HG03066 (cell line): ENCODE data around the gene NELL2.

ENCODE experiments used
- ATAC-seq: cut with Tn5 transposase; IDR thresholded peaks from one replicate; pipeline ENCODE4 v1.9.1; 2021; ENCODE audit warnings: low read depth; ENCODE audit not compliant: unreplicated experiment

The NELL2 gene

GRCh38 chr12:44555454-44555853 lies 320.7 kb downstream of the NELL2 start:
- ATAC-seq, result no peak

- ATAC-seq, result no peak
These were observed 324.5 kb downstream of the NELL2 start for GRCh38 chr12:44551631-44552030.

GRCh38 chr12:44550377-44550776 lies 325.7 kb downstream of the NELL2 start:
- ATAC-seq, result no peak

- no peak for ATAC-seq
These were observed 330.1 kb downstream of the NELL2 start for GRCh38 chr12:44546060-44546459.

GRCh38 chr12:44544018-44544417 lies 332.1 kb downstream of the NELL2 start:
- no peak for ATAC-seq

- no peak for ATAC-seq
These were observed 333.4 kb downstream of the NELL2 start for GRCh38 chr12:44542716-44543115.

- ATAC-seq, result no peak
These were observed 338.8 kb downstream of the NELL2 start for GRCh38 chr12:44537354-44537753.

GRCh38 chr12:44532940-44533339 lies 343.2 kb downstream of the NELL2 start:
- no peak for ATAC-seq

- no peak for ATAC-seq
These were observed 344.7 kb downstream of the NELL2 start for GRCh38 chr12:44531320-44531971.

GRCh38 chr12:44526655-44527182 lies 349.4 kb downstream of the NELL2 start:
- ATAC-seq, result no peak

GRCh38 chr12:44525806-44526654 lies 350.1 kb downstream of the NELL2 start:
- no peak for ATAC-seq

- no peak for ATAC-seq
These were observed 352.3 kb downstream of the NELL2 start for GRCh38 chr12:44523828-44524227.

- no peak for ATAC-seq
These were observed 354.4 kb downstream of the NELL2 start for GRCh38 chr12:44521702-44522101.

- ATAC-seq, result no peak
These were observed 356.2 kb downstream of the NELL2 start for GRCh38 chr12:44519931-44520330.

GRCh38 chr12:44511289-44511688 lies 364.8 kb downstream of the NELL2 start:
- no peak for ATAC-seq

GRCh38 chr12:44510510-44510909 lies 365.6 kb downstream of the NELL2 start:
- ATAC-seq, result no peak

- ATAC-seq, result no peak
These were observed 366.0 kb downstream of the NELL2 start for GRCh38 chr12:44510076-44510475.

GRCh38 chr12:44509471-44509870 lies 366.6 kb downstream of the NELL2 start:
- no peak for ATAC-seq

- no peak for ATAC-seq
These were observed 368.7 kb downstream of the NELL2 start for GRCh38 chr12:44507461-44507860.

GRCh38 chr12:44504799-44505198 lies 371.3 kb downstream of the NELL2 start:
- ATAC-seq, result no peak

- ATAC-seq, result no peak
These were observed 372.8 kb downstream of the NELL2 start for GRCh38 chr12:44503329-44503728.

GRCh38 chr12:44502681-44503080 lies 373.4 kb downstream of the NELL2 start:
- no peak for ATAC-seq
